ENCODE measurements around the gene FAM219A. TPM values are rescaled to one million over a fixed set of nuclear protein-coding genes. Genes with fewer than 3 reads are reported as not detected.

The FAM219A gene
- total RNA-seq, 2 experiments from 2014 or later, result 13.3 to 13.8 TPM

- Mint-ChIP-seq H3K27me3 (no peaks in the 10 kb centered on the region), H3K4me3 (no peak overlapping the region), H3K9me3 (no peaks in the 10 kb centered on the region), H3K36me3 (no peaks in the 10 kb centered on the region), H3K4me1 (ENCODE audit: low read depth) (no peaks in the 10 kb centered on the region), H3K27ac (no peak overlapping the region)
- ChIA-PET POLR2A (no interaction called here), CTCF (interaction anchor here (0.7 to 2.4 kb wide), 4 partner anchors 10 to 191 kb away, joined by 3 to 13 read pairs (median 4); no protein-coding TSS in a partner anchor)
- intact Hi-C loops (cut with micrococcal nuclease), result no loop called here
- DNase-seq, result peak; percentile 50
Measured at GRCh38 chr9:34413231-34413852, 45.0 kb downstream of the FAM219A start.

- no peaks in the 10 kb centered on the region for H3K27me3 Mint-ChIP-seq
- no peaks in the 10 kb centered on the region for H3K4me1 Mint-ChIP-seq (ENCODE audit: low read depth)
- CTCF ChIA-PET, result interaction anchor here (1.1 to 2.4 kb wide), 3 partner anchors 9 to 193 kb away, joined by 3 to 13 read pairs (median 4); no protein-coding TSS in a partner anchor
- H3K27ac Mint-ChIP-seq, result no peak overlapping the region
- no peaks in the 10 kb centered on the region for H3K36me3 Mint-ChIP-seq
- no peak for DNase-seq
- POLR2A ChIA-PET, result no interaction called here
- intact Hi-C loops (cut with micrococcal nuclease), result no loop called here
- no peaks in the 10 kb centered on the region for H3K9me3 Mint-ChIP-seq
- no peak overlapping the region for H3K4me3 Mint-ChIP-seq
Measured at GRCh38 chr9:34412336-34412735, 46.0 kb downstream of the FAM219A start.

GRCh38 chr9:34409154-34409553 lies 49.2 kb downstream of the FAM219A start:
- Mint-ChIP-seq H3K9me3 (no peaks in the 10 kb centered on the region), H3K4me3 (no peak overlapping the region), H3K27ac (no peak overlapping the region), H3K4me1 (ENCODE audit: low read depth) (no peaks in the 10 kb centered on the region), H3K36me3 (no peaks in the 10 kb centered on the region), H3K27me3 (no peaks in the 10 kb centered on the region)
- intact Hi-C loops (cut with micrococcal nuclease), result no loop called here
- POLR2A ChIA-PET, result no interaction called here
- CTCF ChIA-PET, result interaction anchor here (0.6 to 1.3 kb wide), 2 partner anchors 32 to 195 kb away, joined by 3 to 6 read pairs; no protein-coding TSS in a partner anchor
- DNase-seq, result no peak

GRCh38 chr9:34408173-34408572 lies 50.2 kb downstream of the FAM219A start:
- H3K27ac Mint-ChIP-seq, result no peak overlapping the region

GRCh38 chr9:34406219-34406618 lies 52.2 kb downstream of the FAM219A start:
- H3K4me3 Mint-ChIP-seq, result no peak overlapping the region
- CTCF ChIA-PET, result interaction anchor here (0.9 to 3.2 kb wide), 5 partner anchors 10 to 186 kb away, joined by 3 to 41 read pairs (median 12); no protein-coding TSS in a partner anchor

More at GRCh38 chr9:34408173-34408572, 50.2 kb downstream of the FAM219A start:
- Mint-ChIP-seq H3K4me1 (ENCODE audit: low read depth) (no peaks in the 10 kb centered on the region), H3K4me3 (no peak overlapping the region), H3K9me3 (no peaks in the 10 kb centered on the region), H3K36me3 (peaks cover 2% of the 10 kb centered on the region), H3K27me3 (no peaks in the 10 kb centered on the region)
- POLR2A ChIA-PET, result no interaction called here
- no peak for DNase-seq
- intact Hi-C loops (cut with micrococcal nuclease), result no loop called here
- CTCF ChIA-PET, result interaction anchor here (1.3 kb wide), 1 partner anchor 196 kb away, joined by 6 read pairs; no protein-coding TSS in a partner anchor

GRCh38 chr9:34405719-34406118 lies 52.7 kb downstream of the FAM219A start:
- Mint-ChIP-seq H3K4me1 (ENCODE audit: low read depth) (no peaks in the 10 kb centered on the region), H3K36me3 (peaks cover 4% of the 10 kb centered on the region), H3K4me3 (no peak overlapping the region), H3K27ac (no peak overlapping the region), H3K9me3 (no peaks in the 10 kb centered on the region), H3K27me3 (no peaks in the 10 kb centered on the region)
- CTCF ChIA-PET, result interaction anchor here (0.6 to 3.2 kb wide), 8 partner anchors 11 to 228 kb away, joined by 3 to 41 read pairs (median 10); partner anchors contain the start of gene MYORG
- no peak for DNase-seq
- POLR2A ChIA-PET, result no interaction called here
- intact Hi-C loops (cut with micrococcal nuclease), result no loop called here

More at GRCh38 chr9:34406219-34406618, 52.2 kb downstream of the FAM219A start:
- Mint-ChIP-seq H3K27ac (no peak overlapping the region), H3K27me3 (no peaks in the 10 kb centered on the region), H3K9me3 (no peaks in the 10 kb centered on the region), H3K4me1 (ENCODE audit: low read depth) (no peaks in the 10 kb centered on the region), H3K36me3 (peaks cover 4% of the 10 kb centered on the region)
- POLR2A ChIA-PET, result no interaction called here
- DNase-seq, result no peak
- intact Hi-C loops (cut with micrococcal nuclease), result no loop called here

- ChIA-PET CTCF (interaction anchor here (0.5 to 3.2 kb wide), 64 partner anchors 9 to 405 kb away, joined by 3 to 41 read pairs (median 4); partner anchors contain the start of genes DNAI1, ENHO, FAM219A and MYORG), POLR2A (interaction anchor here (0.7 kb wide), 1 partner anchor 208 kb away, joined by 3 read pairs; the partner anchor contains the start of gene RPP25L)
- H3K4me1 Mint-ChIP-seq (ENCODE audit: low read depth), result no peaks in the 10 kb centered on the region
- peak; percentile 71 for DNase-seq
- no peaks in the 10 kb centered on the region for H3K9me3 Mint-ChIP-seq
- no peaks in the 10 kb centered on the region for H3K27me3 Mint-ChIP-seq
- H3K4me3 Mint-ChIP-seq, result no peak overlapping the region
- H3K27ac Mint-ChIP-seq, result no peak overlapping the region
- intact Hi-C loops (cut with micrococcal nuclease), result loop anchor here (1.0 to 5.0 kb wide), 3 partner anchors 97 to 189 kb away; no protein-coding TSS in a partner anchor
- peaks cover 4% of the 10 kb centered on the region for H3K36me3 Mint-ChIP-seq
Measured at GRCh38 chr9:34403554-34404380, 54.6 kb downstream of the FAM219A start.

GRCh38 chr9:34400686-34401602 lies 57.4 kb downstream of the FAM219A start:
- H3K4me3 Mint-ChIP-seq, result no peak overlapping the region
- H3K36me3 Mint-ChIP-seq, result peaks cover 4% of the 10 kb centered on the region
- ChIA-PET POLR2A (no interaction called here), CTCF (no interaction called here)
- H3K27ac Mint-ChIP-seq, result no peak overlapping the region
- DNase-seq, result no peak
- intact Hi-C loops (cut with micrococcal nuclease), result loop anchor here (5.0 kb wide), 1 partner anchor 191 kb away; no protein-coding TSS in a partner anchor
- no peaks in the 10 kb centered on the region for H3K27me3 Mint-ChIP-seq
- H3K4me1 Mint-ChIP-seq (ENCODE audit: low read depth), result no peaks in the 10 kb centered on the region
- H3K9me3 Mint-ChIP-seq, result no peaks in the 10 kb centered on the region

GRCh38 chr9:34400275-34400674 lies 58.1 kb downstream of the FAM219A start:
- Mint-ChIP-seq H3K4me3 (no peak overlapping the region), H3K9me3 (no peaks in the 10 kb centered on the region), H3K27me3 (no peaks in the 10 kb centered on the region), H3K36me3 (peaks cover 4% of the 10 kb centered on the region), H3K4me1 (ENCODE audit: low read depth) (no peaks in the 10 kb centered on the region), H3K27ac (no peak overlapping the region)
- no peak for DNase-seq
- ChIA-PET POLR2A (no interaction called here), CTCF (no interaction called here)
- intact Hi-C loops (cut with micrococcal nuclease), result loop anchor here (5.0 kb wide), 1 partner anchor 192 kb away; no protein-coding TSS in a partner anchor

GRCh38 chr9:34399729-34400128 lies 58.6 kb downstream of the FAM219A start:
- no peaks in the 10 kb centered on the region for H3K27me3 Mint-ChIP-seq
- ChIA-PET POLR2A (no interaction called here), CTCF (no interaction called here)
- H3K9me3 Mint-ChIP-seq, result no peaks in the 10 kb centered on the region
- DNase-seq, result no peak
- H3K4me1 Mint-ChIP-seq (ENCODE audit: low read depth), result no peaks in the 10 kb centered on the region
- intact Hi-C loops (cut with micrococcal nuclease), result loop anchor here (5.0 kb wide), 1 partner anchor 193 kb away; no protein-coding TSS in a partner anchor
- H3K36me3 Mint-ChIP-seq, result peaks cover 4% of the 10 kb centered on the region
- H3K4me3 Mint-ChIP-seq, result no peak overlapping the region
- no peak overlapping the region for H3K27ac Mint-ChIP-seq

- DNase-seq, result no peak
- CTCF ChIA-PET, result interaction anchor here (0.5 kb wide), 1 partner anchor 325 kb away, joined by 3 read pairs; no protein-coding TSS in a partner anchor
- H3K9me3 Mint-ChIP-seq, result no peaks in the 10 kb centered on the region
Measured at GRCh38 chr9:34398875-34399274, 59.5 kb downstream of the FAM219A start.

More at GRCh38 chr9:34398875-34399274, 59.5 kb downstream of the FAM219A start:
- H3K27ac Mint-ChIP-seq, result no peak overlapping the region
- POLR2A ChIA-PET, result no interaction called here
- H3K36me3 Mint-ChIP-seq, result peaks cover 4% of the 10 kb centered on the region
- intact Hi-C loops (cut with micrococcal nuclease), result no loop called here
- H3K27me3 Mint-ChIP-seq, result no peaks in the 10 kb centered on the region
- H3K4me1 Mint-ChIP-seq (ENCODE audit: low read depth), result no peaks in the 10 kb centered on the region
- H3K4me3 Mint-ChIP-seq, result no peak overlapping the region
